Stimulated activated CD4-positive, alpha-beta T cell treated with anti-CD3 and anti-CD28 coated beads, Interleukin-2, amount 100 ng/mL, for 4 hours (primary cell): ENCODE results near the gene ASPM.
"Not testable (repeated sequence)": the region's sequence is repeated elsewhere in the genome, so short reads cannot be mapped to it uniquely, and the experiment has no call there.

Experiments used
- DNase-seq: peaks from one replicate; pipeline ENCODE4 v3.0.0-alpha.2; 2020; ENCODE audit warnings: low read depth

The ASPM gene

GRCh38 chr1:197076585-197076984 lies 69.9 kb downstream of the ASPM start:
- DNase-seq: no peak

DNA sequence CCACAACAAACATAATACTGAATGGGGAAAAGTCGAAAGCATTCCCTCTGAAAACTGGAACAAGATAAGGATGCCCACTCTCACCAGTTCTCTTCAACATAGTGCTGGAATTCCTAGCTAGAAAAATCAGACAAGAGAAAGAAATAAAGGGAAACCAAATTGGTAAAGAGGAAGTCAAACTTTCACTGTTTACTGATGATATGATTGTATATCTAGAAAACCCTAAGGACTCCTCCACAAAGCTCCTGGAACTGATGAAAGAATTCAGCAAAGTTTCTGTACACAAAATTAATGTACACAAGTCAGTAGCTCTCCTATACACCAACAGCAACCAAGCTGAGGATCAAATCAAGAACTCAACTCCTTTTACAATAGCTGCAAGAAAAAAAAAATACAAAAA lies 72.5 kb downstream of the ASPM start:
- no peak for DNase-seq

GRCh38 chr1:197067457-197067818 lies 79.0 kb downstream of the ASPM start:
- no peak for DNase-seq

DNA sequence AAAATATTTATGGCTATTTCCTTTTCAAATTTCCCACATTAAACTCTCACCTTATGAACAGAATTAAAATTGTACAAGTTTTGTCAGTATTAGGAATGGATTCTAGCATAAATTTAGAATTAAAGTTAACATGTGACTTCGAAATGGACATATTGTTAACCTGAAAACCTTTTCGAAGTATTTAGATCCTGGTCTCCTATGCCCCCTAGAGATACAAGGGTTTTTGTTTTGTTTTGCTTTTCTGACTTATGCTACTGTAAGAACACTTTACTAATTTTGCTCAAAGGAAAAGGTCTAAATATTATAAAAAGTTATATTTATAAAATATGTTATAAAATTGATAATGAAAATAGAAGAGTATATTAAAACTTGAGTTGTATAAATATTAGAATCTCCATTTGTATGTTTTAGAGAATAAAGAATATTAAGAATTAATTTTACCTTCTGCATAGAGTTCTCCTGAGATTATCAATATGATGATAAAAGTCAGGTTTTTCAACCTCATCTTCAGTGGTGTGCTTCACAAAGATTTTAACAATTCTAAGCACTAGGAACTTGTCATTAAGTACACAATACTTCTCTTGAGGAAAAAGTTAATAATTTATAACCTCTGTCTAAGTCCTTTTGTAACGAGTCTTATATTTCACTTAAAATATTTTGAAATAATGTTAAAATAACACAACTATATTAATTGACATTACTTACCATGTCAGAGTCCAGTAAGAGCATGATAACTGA lies 79.6 kb downstream of the ASPM start, which contains the start of gene F13B:
TSS of gene F13B (minus strand) at position 542 of the 738 bp plus-strand sequence. CDS start at position 505, 37 bp downstream.
- DNase-seq: no peak

GRCh38 chr1:197066277-197066676 lies 80.2 kb downstream of the ASPM start:
- no peak for DNase-seq

- no peak for DNase-seq
These were observed 80.9 kb downstream of the ASPM start for GRCh38 chr1:197065559-197065958.

DNA sequence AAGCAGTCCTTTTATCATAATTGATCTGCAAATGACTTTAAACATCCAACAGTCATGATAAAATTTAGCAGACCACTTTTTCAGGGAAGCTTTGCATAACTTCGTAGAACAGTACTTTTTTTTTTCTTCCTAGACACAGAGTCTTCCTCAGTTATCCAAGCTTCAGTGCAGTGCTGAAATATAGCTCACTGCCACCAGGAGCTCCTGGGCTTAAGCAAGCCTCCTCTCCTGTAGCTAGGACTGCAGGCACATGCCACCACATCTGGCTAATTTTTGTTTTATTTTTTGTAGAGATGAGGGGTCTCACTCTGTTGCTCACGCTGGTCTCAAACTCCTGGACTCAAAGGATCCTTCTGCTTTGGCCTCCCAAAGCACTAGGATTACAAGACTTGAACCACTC lies 83.3 kb downstream of the ASPM start:
- DNase-seq: no peak

DNA sequence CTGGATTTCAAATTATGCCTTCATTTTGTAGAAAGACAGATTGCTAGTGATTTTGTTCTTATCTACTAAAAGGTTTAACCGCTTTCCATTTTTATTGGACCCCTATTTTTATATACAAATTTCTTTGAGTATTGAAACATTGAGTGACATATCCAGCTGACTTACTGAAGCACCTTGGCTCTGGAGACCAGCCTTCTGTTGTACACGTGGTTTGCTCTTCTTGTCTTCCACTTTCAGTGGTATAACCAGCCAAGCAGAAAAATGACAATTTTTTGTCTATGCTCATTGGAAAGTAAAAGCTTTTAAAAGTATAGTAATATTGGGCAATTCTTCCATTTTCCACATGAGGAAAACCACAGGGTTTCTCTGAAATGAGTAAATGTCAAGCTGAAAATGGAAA lies 83.8 kb downstream of the ASPM start:
- no peak for DNase-seq

DNA sequence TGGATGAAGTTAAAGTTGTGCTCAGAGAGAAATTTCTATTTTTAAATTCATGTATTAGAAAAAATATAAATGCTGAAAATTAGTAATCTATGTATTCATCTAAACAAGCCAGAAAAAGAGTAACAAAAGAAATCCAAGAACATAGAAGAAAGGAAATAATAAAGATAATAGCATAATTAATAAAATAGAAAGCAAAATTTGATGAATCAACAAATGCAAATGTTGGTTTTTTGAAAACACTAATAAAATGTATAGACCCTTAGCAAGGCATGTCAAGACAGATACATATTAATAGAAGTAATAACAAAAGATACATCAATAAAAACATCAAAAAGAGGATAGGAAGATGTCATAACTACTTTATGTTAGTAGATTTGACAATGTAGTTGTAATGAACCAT lies 97.4 kb downstream of the ASPM start:
- DNase-seq: no peak

DNA sequence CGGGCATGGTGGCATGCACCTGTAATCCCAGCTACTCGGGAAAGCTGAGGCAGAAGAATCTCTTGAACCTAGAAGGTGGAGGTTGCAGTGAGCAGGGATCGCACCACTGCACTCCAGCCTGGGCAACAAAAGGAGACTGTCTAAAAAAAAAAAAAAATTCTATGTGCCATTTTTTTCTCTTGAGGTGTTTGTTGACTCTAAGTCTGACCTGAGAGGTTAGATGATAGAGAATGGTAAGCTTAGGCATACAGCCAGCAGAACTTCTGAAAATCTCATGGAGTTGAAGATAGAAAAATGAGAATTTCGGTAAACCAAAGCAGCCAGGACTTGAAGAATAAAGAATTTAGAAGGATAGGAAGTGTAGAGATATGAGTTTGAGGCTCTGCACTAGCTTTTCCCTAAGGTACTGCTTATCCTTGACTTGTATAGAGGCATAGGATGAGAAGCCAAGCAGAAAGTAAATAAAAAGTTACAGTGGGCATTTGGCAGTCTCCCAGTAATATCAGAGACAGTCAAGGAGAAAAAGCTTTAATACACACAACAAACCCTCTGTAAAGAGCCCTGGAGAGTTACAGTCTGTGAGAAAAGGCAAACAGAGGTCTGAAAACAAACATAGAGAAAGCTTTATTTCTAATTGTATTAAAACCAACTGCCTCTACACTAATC lies 103.7 kb downstream of the ASPM start:
- DNase-seq: no peak

- no peak for DNase-seq
These were observed 104.7 kb downstream of the ASPM start for GRCh38 chr1:197041486-197042353.

DNA sequence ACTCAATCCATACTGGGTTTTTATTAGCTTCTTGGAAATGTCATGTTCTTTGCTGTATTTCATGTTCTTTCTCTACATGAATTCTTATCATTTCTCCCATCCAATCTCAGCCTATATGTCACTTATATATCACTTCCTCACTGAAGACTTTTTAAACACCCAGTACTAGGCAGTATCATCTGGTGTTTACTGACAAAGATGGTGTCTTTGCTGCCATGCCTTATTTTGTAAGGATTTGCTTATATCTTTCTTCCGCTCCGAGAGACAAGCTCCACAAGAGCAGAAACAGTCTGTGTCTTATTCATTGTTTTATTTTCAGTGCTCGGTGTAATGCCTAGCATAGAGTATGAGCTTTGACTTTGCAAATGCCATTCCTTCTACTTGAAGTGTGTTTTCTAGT lies 109.6 kb downstream of the ASPM start:
- DNase-seq: no peak

- not testable (repeated sequence) for DNase-seq
These were observed 111.7 kb downstream of the ASPM start for GRCh38 chr1:197034631-197035339.
